ENCODE measurements around the gene MICALL1.

The MICALL1 gene

DNA sequence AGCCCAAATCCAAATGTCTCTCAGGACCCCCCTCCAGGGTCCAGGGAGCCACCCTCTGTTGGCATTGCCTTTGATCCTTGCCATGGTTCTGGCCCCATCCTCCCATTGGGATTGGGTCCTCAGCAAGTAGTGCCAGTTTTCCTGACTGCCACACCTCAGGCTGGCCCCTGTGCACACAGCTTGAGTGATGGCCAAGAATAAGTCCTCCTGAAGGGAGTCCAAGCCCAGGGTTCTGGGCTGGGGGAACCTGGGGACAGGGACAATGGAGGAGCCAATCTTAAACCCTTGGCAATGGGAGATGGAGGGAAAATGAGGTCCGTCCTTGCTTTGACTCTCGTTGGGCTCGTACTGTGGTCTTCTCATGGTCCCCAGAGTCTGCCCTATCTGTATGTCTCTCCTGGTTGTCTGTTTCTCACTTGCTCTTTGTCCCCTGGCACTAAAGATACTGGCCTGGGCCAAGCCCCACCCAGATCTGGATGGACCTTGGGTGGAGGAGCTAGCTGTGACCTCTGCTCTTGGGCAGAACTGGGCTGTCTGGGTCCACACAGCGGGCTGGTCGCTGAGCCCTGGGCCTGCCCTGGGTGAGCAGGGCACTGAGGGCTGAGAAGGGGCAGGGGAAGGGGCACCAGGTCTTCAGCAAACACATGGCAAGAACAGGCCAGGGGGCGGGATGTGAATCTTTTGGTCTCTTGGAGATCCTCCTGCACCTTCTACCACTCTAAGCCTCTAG lies 75.3 kb downstream of the MICALL1 start:
- Histone ChIP-seq H3K4me3 (ENCODE audit: low read depth, low read length) (no peak overlapping the region), H3K4me1 (no peaks in the 10 kb centered on the region), H3K79me2 (no peaks in the 10 kb centered on the region), H3K4me2 (ENCODE audit: low read length) (no peak overlapping the region), H3K27me3 (ENCODE audit: control insufficient read depth, insufficient read depth, low read length) (no peaks in the 10 kb centered on the region), H3K36me3 (ENCODE audit: control insufficient read depth, insufficient read depth, low read length) (no peaks in the 10 kb centered on the region), H3K9me3 (ENCODE audit: control insufficient read depth, low read length) (no peaks in the 10 kb centered on the region), H3K9ac (no peak overlapping the region), H2AFZ (no peak overlapping the region), H3K27ac (no peak overlapping the region)
- TF ChIP-seq, protein P1, sequence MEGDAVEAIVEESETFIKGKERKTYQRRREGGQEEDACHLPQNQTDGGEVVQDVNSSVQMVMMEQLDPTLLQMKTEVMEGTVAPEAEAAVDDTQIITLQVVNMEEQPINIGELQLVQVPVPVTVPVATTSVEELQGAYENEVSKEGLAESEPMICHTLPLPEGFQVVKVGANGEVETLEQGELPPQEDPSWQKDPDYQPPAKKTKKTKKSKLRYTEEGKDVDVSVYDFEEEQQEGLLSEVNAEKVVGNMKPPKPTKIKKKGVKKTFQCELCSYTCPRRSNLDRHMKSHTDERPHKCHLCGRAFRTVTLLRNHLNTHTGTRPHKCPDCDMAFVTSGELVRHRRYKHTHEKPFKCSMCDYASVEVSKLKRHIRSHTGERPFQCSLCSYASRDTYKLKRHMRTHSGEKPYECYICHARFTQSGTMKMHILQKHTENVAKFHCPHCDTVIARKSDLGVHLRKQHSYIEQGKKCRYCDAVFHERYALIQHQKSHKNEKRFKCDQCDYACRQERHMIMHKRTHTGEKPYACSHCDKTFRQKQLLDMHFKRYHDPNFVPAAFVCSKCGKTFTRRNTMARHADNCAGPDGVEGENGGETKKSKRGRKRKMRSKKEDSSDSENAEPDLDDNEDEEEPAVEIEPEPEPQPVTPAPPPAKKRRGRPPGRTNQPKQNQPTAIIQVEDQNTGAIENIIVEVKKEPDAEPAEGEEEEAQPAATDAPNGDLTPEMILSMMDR (IDR thresholded peaks at IDR 0.05): no peak

DNA sequence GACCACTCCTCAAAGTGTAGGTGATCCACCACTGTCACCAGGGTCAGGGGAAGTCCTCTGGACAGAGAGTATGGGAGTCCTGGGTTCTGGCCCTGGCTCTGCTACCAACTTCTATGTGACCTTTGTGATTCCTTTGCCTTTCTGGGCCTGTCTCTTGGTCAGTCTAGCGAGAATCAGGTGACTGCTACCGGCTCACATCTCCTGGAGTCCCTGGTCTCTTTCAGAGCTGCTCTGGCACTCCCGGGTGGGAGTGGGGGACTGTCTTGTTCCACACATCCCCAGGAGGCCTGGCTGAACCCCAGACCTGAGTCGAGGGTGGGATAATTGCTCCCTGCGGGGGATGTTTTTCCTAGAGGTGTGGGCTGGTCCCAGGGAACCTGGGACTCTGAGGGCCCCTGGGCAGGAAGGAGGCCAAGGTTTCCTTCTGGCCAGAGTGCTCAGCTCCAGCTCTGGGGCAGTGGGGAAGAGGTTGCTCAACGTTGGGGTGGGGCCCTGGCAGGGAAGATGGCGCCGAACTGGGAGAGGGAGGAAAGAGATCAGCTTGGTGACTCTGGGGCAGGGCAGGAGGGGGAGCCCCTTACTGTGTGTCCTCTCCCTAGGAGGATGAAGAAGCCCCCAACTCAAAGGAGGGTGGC lies 76.2 kb downstream of the MICALL1 start:
- Histone ChIP-seq H3K27ac (no peak overlapping the region), H3K4me3 (ENCODE audit: low read depth, low read length) (no peak overlapping the region), H3K36me3 (ENCODE audit: control insufficient read depth, insufficient read depth, low read length) (no peaks in the 10 kb centered on the region), H3K9me3 (ENCODE audit: control insufficient read depth, low read length) (no peaks in the 10 kb centered on the region), H3K27me3 (ENCODE audit: control insufficient read depth, insufficient read depth, low read length) (no peaks in the 10 kb centered on the region), H3K4me1 (no peaks in the 10 kb centered on the region), H3K4me2 (ENCODE audit: low read length) (no peak overlapping the region), H3K79me2 (no peaks in the 10 kb centered on the region), H2AFZ (no peak overlapping the region), H3K9ac (no peak overlapping the region)
- TF ChIP-seq, protein P1 (IDR thresholded peaks at IDR 0.05): no peak

- Histone ChIP-seq H3K9me3 (ENCODE audit: control insufficient read depth, low read length) (no peaks in the 10 kb centered on the region), H3K27ac (no peak overlapping the region), H3K9ac (no peak overlapping the region), H3K27me3 (ENCODE audit: control insufficient read depth, insufficient read depth, low read length) (no peaks in the 10 kb centered on the region), H2AFZ (no peak overlapping the region), H3K79me2 (no peaks in the 10 kb centered on the region), H3K36me3 (ENCODE audit: control insufficient read depth, insufficient read depth, low read length) (no peaks in the 10 kb centered on the region), H3K4me1 (no peaks in the 10 kb centered on the region), H3K4me3 (ENCODE audit: low read depth, low read length) (no peak overlapping the region), H3K4me2 (ENCODE audit: low read length) (no peak overlapping the region)
- TF ChIP-seq, protein P1 (IDR thresholded peaks at IDR 0.05): no peak
Measured at GRCh38 chr22:37982938-37983859, 77.1 kb downstream of the MICALL1 start.

- H3K4me1 ChIP-seq: no peaks in the 10 kb centered on the region
- no peak within 1 kb of the TSS for H3K9ac ChIP-seq
- no peak within 1 kb of the TSS for H3K27ac ChIP-seq
- H3K36me3 ChIP-seq (ENCODE audit: control insufficient read depth, insufficient read depth, low read length): no peaks in the 10 kb centered on the region
- TF ChIP-seq, protein P1 (IDR thresholded peaks at IDR 0.05): no peak
- H2AFZ ChIP-seq: no peak within 1 kb of the TSS
- no peaks in the 10 kb centered on the region for H3K79me2 ChIP-seq
- no peaks in the 10 kb centered on the region for H3K27me3 ChIP-seq (ENCODE audit: control insufficient read depth, insufficient read depth, low read length)
- no peak within 1 kb of the TSS for H3K4me2 ChIP-seq (ENCODE audit: low read length)
- H3K9me3 ChIP-seq (ENCODE audit: control insufficient read depth, low read length): no peaks in the 10 kb centered on the region
- H3K4me3 ChIP-seq (ENCODE audit: low read depth, low read length): no peak within 1 kb of the TSS
Measured at GRCh38 chr22:37983860-37984791, 78.0 kb downstream of the MICALL1 start, which contains the start of gene SOX10. Gene SOX10, minus strand, starts transcription at chr22:37984555. Its CDS starts 771 bp downstream, at chr22:37983784.

Data from parathyroid adenoma (tissue), 2 donors.